ENCODE results near the gene MLLT6. TPM values are rescaled to one million over a fixed set of nuclear protein-coding genes. Genes with fewer than 3 reads are reported as not detected.

Gene MLLT6
- total RNA-seq, 1 donor from 2014 or later: 70.2 TPM

- no peak for TF ChIP-seq CTCF (IDR thresholded peaks at IDR 0.05)
- Histone ChIP-seq H3K36me3 (peaks cover 0 to 20% of the 10 kb centered on the region in 2 donors), H3K27ac (peak overlapping the region; percentile 59), H3K4me3 (peak overlapping the region in 1 of 2 donors; percentile 28), H3K9me3 (no peaks in the 10 kb centered on the region), H3K4me1 (peaks cover 41% of the 10 kb centered on the region), H3K27me3 (no peaks in the 10 kb centered on the region)
- intact Hi-C loops (cut with DNase I): loop anchor here (5.0 kb wide), 1 partner anchor 40 kb away; no protein-coding TSS in a partner anchor
- no peak for DNase-seq (ENCODE audit: extremely low spot score in 2 of 2)
These were observed 36.9 kb downstream of the MLLT6 start for GRCh38 chr17:38741921-38742410.

- peaks cover 48% of the 10 kb centered on the region for H3K4me1 ChIP-seq
- H3K4me3 ChIP-seq: peak overlapping the region in 1 of 2 donors; percentile 28
- no peaks in the 10 kb centered on the region for H3K9me3 ChIP-seq
- H3K27me3 ChIP-seq: no peaks in the 10 kb centered on the region
- peak overlapping the region; percentile 59 for H3K27ac ChIP-seq
- DNase-seq (ENCODE audit: extremely low spot score in 2 of 2): no peak
- TF ChIP-seq POLR2AphosphoS5 (IDR thresholded peaks at IDR 0.05; ENCODE audit: insufficient read depth in 1 of 2, low read depth in 1 of 2) (no peak), CTCF (IDR thresholded peaks at IDR 0.05) (no peak), POLR2A (IDR thresholded peaks at IDR 0.05) (no peak)
- intact Hi-C loops (cut with DNase I): loop anchor here (5.0 kb wide), 1 partner anchor 40 kb away; no protein-coding TSS in a partner anchor
- H3K36me3 ChIP-seq: peaks cover 0 to 14% of the 10 kb centered on the region in 2 donors
These were observed 37.6 kb downstream of the MLLT6 start for GRCh38 chr17:38742411-38743308.

- no peak overlapping the region for H3K27ac ChIP-seq
These were observed 38.6 kb downstream of the MLLT6 start for GRCh38 chr17:38743556-38744171.

GRCh38 chr17:38745545-38745944 is 40.5 kb downstream of the MLLT6 start:
- DNase-seq (ENCODE audit: extremely low spot score in 2 of 2): no peak
- Histone ChIP-seq H3K36me3 (no peaks in the 10 kb centered on the region), H3K27ac (no peak overlapping the region), H3K4me1 (peaks cover 68% of the 10 kb centered on the region), H3K4me3 (no peak overlapping the region), H3K27me3 (no peaks in the 10 kb centered on the region), H3K9me3 (no peaks in the 10 kb centered on the region)
- TF ChIP-seq CTCF (IDR thresholded peaks at IDR 0.05) (no peak), POLR2A (IDR thresholded peaks at IDR 0.05) (no peak), POLR2AphosphoS5 (IDR thresholded peaks at IDR 0.05; ENCODE audit: insufficient read depth in 1 of 2, low read depth in 1 of 2) (no peak)
- intact Hi-C loops (cut with DNase I): no loop called here

More at GRCh38 chr17:38743556-38744171, 38.6 kb downstream of the MLLT6 start:
- TF ChIP-seq POLR2A (IDR thresholded peaks at IDR 0.05) (no peak), CTCF (IDR thresholded peaks at IDR 0.05) (no peak), POLR2AphosphoS5 (IDR thresholded peaks at IDR 0.05; ENCODE audit: insufficient read depth in 1 of 2, low read depth in 1 of 2) (no peak)
- no peak for DNase-seq (ENCODE audit: extremely low spot score in 2 of 2)
- peaks cover 0 to 5% of the 10 kb centered on the region in 2 donors for H3K36me3 ChIP-seq
- H3K4me3 ChIP-seq: no peak overlapping the region
- peaks cover 54% of the 10 kb centered on the region for H3K4me1 ChIP-seq
- intact Hi-C loops (cut with DNase I): loop anchor here (5.0 kb wide), 1 partner anchor 41 kb away; no protein-coding TSS in a partner anchor
- no peaks in the 10 kb centered on the region for H3K27me3 ChIP-seq
- no peaks in the 10 kb centered on the region for H3K9me3 ChIP-seq
